ENCODE data around the gene CD164.

Gene CD164

GRCh38 chr6:109393157-109393885 lies 11.1 kb upstream of the CD164 start:
- TF ChIP-seq CTCF (IDR thresholded peaks at IDR 0.05; ENCODE audit: insufficient read depth, low read depth, low read length, missing control alignments) = no peak
- no peak overlapping the region for H3K4me3 ChIP-seq (ENCODE audit: low read length)
- no peak for DNase-seq (ENCODE audit: low read depth)

- no peak overlapping the region for H3K4me3 ChIP-seq (ENCODE audit: low read length)
- no peak for TF ChIP-seq CTCF (IDR thresholded peaks at IDR 0.05; ENCODE audit: insufficient read depth, low read depth, low read length, missing control alignments)
- peak; percentile 61 for DNase-seq (ENCODE audit: low read depth)
Observed at GRCh38 chr6:109389650-109390274, 7.5 kb upstream of the CD164 start.

GRCh38 chr6:109388265-109388664 lies 6.0 kb upstream of the CD164 start:
- peak; percentile 46 for DNase-seq (ENCODE audit: low read depth)
- no peak for TF ChIP-seq CTCF (IDR thresholded peaks at IDR 0.05; ENCODE audit: insufficient read depth, low read depth, low read length, missing control alignments)
- H3K4me3 ChIP-seq (ENCODE audit: low read length) = no peak overlapping the region

GRCh38 chr6:109383438-109383940 lies 1.2 kb upstream of the CD164 start:
- DNase-seq (ENCODE audit: low read depth) = no peak
- no peak for TF ChIP-seq CTCF (IDR thresholded peaks at IDR 0.05; ENCODE audit: insufficient read depth, low read depth, low read length, missing control alignments)
- H3K4me3 ChIP-seq (ENCODE audit: low read length) = peak overlapping the region; percentile 63

GRCh38 chr6:109382576-109383437 lies 540 bp upstream of the CD164 start:
- DNase-seq (ENCODE audit: low read depth) = peak; percentile 96
- TF ChIP-seq CTCF (IDR thresholded peaks at IDR 0.05; ENCODE audit: insufficient read depth, low read depth, low read length, missing control alignments) = peak; percentile 59
- H3K4me3 ChIP-seq (ENCODE audit: low read length) = peak overlapping the region; percentile 63

- H3K4me3 ChIP-seq (ENCODE audit: low read length) = peak overlapping the region; percentile 63
- DNase-seq (ENCODE audit: low read depth) = no peak
- no peak for TF ChIP-seq CTCF (IDR thresholded peaks at IDR 0.05; ENCODE audit: insufficient read depth, low read depth, low read length, missing control alignments)
Observed at GRCh38 chr6:109381061-109381746, 1.1 kb downstream of the CD164 start.

Measured in epithelial cell of esophagus (primary cell).